C4-2B (cell line): ENCODE results near the gene KRT37.

Source experiments
- CTCF ChIP-seq: fragments of 450-650 bp; conservative IDR thresholded peaks from 2 replicates; pipeline ENCODE4 v1.5.1; 2017; ENCODE audit warnings: mild to moderate bottlenecking
- ZFX ChIP-seq: fragments of 450-650 bp; IDR thresholded peaks from 2 replicates; pipeline ENCODE4 v1.6.1; 2017

- TF ChIP-seq CTCF (no peak), ZFX (no peak)
These were observed 28.8 kb downstream of the KRT37 start for GRCh38 chr17:41395611-41396010.
